GM10248 (cell line): Measurements from ENCODE around the gene MIA2.

Experiments
- CTCF ChIA-PET: fragments of 300-600 bp; sonication (Branson Sonifier 250); formaldehyde crosslinking; extraction: SDS; loops from one replicate; lab custom pipeline; 2021; ENCODE audit warnings: antibody characterized with exemption; lab: Yijun Ruan, JAX
- POLR2A ChIA-PET: fragments of 350-650 bp; sonication (Branson Sonifier 250); formaldehyde crosslinking; extraction: SDS; loops from one replicate; lab custom pipeline; 2020; ENCODE audit warnings: antibody characterized with exemption; lab: Yijun Ruan, JAX
- DNase-seq: peaks from one replicate; pipeline ENCODE4 v3.0.0; 2012; ENCODE audit errors: extremely low spot score
- CTCF ChIP-seq: IDR thresholded peaks from 2 replicates; pipeline ENCODE4 v1.5.1; 2012; ENCODE audit warnings: mild to moderate bottlenecking, low read depth; ENCODE audit errors: extremely low read depth, missing control alignments, control extremely low read depth

Gene MIA2

GRCh38 chr14:39434401-39434800 lies 200.7 kb downstream of the MIA2 start:
- POLR2A ChIA-PET = interaction anchor here (1.1 kb wide), 1 partner anchor 14 kb away, joined by 5 read pairs; no protein-coding TSS in a partner anchor
- no peak for TF ChIP-seq CTCF
- no peak for DNase-seq
- CTCF ChIA-PET = interaction anchor here (1.0 to 4.4 kb wide), 5 partner anchors 13 to 332 kb away, joined by 3 to 40 read pairs (median 7); partner anchors contain the start of gene SEC23A

- no peak for DNase-seq
- ChIA-PET CTCF (interaction anchor here (1.4 to 4.4 kb wide), 6 partner anchors 9 to 332 kb away, joined by 3 to 40 read pairs (median 8); partner anchors contain the start of gene SEC23A), POLR2A (no interaction called here)
- no peak for TF ChIP-seq CTCF
Observed at GRCh38 chr14:39435241-39435640, 201.5 kb downstream of the MIA2 start.
